GM18502 (cell line): ENCODE data around the gene FGR.

ENCODE experiments used
- ATAC-seq: cut with Tn5 transposase; IDR thresholded peaks from one replicate; pipeline ENCODE4 v1.9.1; 2021; ENCODE audit warnings: mild to moderate bottlenecking; ENCODE audit not compliant: unreplicated experiment, poor library complexity

Gene FGR

DNA sequence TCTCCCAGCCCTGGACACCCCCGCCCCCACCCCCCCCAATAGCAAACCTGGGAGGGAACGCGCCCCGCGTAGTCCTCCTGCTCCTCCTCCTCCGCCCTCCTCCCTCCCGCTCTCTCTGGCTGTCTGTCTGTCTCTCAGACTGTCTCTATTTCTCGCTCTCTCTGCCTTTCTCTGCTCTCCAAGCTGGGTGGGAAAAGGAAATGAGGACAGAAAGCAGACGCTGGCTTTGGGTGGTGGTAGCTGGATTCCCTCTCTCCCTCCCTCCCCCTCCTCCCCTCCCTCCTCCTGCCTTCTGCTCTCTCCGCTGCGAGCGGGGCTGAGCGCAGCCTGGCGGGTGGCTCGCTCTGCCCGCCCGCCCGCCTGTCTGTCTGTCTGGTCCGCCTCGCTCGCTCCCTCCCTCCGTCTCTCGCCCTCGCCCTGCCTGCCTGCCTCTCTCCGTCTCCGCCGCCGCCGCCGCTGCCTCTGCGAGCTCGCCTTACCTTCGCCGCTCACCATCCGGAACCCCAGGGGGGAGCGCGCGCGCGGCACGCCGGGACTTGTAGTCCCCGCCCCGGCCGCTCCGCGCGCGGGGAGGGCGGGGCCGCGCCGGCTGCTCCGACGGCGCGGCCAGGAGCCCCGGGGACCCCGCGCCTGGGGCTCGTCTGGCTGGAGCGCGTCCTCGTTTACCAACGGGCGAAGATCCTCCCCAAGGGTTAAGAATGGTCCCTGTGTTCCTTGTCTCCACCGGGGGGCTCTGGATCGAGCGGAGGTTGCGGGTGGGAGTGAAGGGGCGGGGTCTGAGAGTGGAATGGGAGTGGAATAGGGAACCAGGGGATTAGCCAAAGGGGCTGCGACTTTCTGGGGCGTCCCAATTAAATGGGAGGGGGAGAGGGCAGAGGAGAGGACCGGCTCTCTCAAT is 31.1 kb downstream of the FGR start, which contains the start of gene AHDC1:
Gene AHDC1 (minus strand): TSS at position 464 of the 898 bp plus-strand sequence. CDS start 52,029 bp downstream, outside the sequence.
- ATAC-seq, result peak; percentile 63

DNA sequence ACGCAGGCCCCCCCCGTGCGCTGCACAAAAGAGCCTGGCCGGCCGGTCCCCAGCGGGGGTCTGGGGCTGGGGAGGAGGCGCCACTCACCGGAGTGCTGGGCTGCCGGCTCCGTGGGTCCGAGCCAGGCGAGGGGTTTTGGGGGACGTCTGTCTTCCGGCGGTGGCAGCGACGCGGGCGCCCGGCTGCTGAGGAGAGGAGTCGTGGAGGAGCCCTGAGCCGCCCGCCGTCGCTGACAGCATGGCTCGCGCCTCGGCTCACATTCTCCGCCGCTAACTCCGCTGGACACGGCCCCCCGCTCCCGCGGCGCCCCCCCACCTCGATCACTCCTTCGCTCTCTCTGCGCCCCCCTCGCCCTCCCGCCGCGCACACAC is 31.7 kb downstream of the FGR start:
- no peak for ATAC-seq

GRCh38 chr1:27602462-27603308 is 32.3 kb downstream of the FGR start:
- ATAC-seq, result no peak

DNA sequence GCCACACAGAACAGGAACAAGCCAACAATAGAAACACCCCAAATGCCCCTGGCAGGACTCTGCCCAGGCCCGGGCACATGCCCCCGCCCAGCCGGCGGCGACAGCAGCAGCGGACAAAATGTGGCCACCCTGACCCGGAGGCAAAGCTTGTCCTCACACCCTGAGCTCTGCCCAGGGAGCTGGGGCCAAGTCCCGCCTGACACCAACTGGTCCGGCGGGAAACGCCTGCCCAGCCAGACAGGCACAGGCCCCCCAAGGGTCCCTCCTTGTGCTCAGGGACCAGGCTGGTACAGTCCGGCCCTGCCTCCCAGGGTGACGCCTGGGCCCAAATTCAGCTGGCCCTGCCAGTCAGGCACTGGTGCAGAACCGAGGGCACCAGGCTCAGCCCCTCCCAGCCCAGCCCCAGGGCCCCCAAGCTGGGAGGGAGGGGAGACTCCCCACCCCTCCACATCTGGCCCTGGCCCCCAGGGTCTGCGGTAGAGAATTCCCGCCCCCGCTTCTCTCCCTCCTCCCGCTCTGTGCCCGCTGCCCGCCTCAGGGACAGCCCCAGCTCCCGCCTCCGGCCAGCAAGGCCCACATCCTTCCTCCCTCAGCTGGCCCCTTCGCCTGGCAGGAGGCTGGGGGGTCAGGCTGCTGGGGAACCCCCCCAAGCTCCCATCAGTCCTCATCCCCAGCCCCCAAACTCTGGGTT is 33.1 kb downstream of the FGR start:
- ATAC-seq, result no peak

DNA sequence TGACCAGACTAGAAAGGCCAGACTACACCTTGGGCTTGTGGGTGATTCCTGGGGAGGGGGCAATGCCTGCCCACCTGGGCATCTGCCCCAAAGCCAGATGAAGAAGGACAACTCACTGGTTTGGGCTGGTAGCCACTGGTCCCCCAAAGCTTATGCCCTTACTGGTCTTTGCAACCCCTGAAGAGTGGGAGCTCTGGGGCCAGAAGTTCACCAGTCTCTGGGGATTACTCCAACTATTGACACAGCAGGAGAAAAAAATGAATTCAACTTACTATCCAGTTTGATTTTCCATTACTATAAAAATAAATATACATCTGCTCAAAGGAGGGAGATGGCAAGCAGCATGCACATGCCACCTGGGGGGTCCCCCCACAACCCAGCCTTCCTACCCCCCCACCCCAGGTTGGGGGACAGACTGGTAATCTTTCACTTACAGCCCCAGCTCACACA is 33.6 kb downstream of the FGR start:
- no peak for ATAC-seq

DNA sequence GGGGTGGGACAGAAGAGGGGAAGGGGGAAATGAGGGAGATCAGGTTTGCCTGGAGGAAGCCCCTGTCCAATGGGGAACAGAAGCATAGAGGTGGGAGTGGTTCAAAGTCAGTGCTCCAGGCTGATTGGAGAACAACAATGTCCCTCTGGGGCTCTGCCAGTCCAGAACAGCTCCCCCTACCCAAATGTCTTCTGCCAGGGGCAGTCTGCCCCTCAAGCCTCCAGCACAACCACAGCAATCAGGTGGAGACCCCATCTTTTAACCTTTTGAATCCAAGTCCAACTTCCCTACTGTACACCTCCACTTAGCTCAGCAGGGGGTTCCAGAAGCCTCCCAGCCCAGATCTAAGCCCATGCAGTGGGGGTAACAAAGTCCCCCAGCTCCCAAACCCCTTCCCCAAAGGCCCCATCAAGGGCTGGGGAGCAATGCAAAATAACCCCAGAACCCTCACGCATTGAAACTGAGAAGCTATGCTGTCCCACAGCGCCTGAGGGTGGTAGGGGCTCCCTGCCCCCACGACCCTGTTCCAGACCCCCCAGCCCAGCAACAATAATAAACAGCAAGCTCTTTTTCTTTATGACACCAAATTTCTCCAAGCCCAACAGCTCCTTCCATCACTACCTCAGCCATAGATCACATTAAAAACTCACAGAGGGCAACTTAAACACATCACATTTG is 34.3 kb downstream of the FGR start:
- no peak for ATAC-seq

- no peak for ATAC-seq
Observed at GRCh38 chr1:27599605-27600497, 35.1 kb downstream of the FGR start.

DNA sequence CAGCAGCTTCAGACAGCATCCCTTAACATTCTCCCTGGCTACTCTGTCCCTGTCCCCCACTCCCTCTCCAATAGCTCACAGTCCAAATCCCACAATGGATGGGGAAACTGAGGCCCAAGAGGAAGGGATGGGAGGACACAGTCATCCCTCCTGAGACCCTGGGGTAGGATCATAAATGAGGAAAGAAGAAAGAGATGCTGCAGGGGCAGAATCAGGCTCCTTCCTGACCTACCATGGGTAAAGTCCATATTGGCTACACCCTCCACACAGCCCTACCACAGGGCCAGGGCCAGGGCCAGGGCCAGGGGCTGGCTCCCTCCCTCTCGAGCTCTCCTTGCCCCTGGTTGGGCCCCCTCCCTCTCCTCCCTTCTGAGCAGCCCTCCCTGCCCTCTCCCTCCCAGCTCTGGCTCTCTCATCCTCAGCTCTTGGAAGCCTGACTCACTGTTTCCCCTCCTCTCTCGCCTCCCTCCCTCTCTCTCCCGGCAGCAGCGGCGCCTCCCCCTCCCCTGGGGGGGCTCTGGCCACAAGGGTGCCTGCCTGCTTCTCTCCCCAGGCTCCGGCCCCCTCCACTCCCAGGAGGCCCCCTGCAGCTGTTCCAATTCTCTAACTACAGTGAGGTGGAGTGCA is 36.0 kb downstream of the FGR start:
- ATAC-seq, result no peak

- ATAC-seq, result no peak
Observed at GRCh38 chr1:27598295-27598687, 36.7 kb downstream of the FGR start.

- no peak for ATAC-seq
Observed at GRCh38 chr1:27597516-27598294, 37.3 kb downstream of the FGR start.

DNA sequence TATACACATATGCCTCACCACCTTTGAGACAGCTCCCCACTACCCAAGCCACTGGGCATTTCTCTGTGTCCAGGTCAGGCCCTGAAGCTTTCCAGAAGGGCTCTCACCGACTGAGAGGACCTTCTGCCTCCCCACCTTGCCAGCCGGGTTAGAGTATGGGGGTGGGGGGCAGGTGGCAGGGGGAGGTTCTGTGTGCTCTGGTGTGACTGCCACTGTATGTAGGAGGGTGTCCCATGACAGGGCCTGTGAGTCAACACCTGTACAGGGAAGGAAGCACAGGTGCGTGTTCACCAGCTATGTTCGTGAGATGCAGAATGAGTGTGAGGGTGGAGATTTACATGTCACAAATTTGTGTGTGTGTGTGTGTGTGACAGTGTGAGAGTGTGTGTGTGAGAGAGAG is 38.0 kb downstream of the FGR start:
- no peak for ATAC-seq

GRCh38 chr1:27596261-27596660 is 38.7 kb downstream of the FGR start:
- ATAC-seq, result no peak

- ATAC-seq, result no peak
Observed at GRCh38 chr1:27595597-27595996, 39.4 kb downstream of the FGR start.

DNA sequence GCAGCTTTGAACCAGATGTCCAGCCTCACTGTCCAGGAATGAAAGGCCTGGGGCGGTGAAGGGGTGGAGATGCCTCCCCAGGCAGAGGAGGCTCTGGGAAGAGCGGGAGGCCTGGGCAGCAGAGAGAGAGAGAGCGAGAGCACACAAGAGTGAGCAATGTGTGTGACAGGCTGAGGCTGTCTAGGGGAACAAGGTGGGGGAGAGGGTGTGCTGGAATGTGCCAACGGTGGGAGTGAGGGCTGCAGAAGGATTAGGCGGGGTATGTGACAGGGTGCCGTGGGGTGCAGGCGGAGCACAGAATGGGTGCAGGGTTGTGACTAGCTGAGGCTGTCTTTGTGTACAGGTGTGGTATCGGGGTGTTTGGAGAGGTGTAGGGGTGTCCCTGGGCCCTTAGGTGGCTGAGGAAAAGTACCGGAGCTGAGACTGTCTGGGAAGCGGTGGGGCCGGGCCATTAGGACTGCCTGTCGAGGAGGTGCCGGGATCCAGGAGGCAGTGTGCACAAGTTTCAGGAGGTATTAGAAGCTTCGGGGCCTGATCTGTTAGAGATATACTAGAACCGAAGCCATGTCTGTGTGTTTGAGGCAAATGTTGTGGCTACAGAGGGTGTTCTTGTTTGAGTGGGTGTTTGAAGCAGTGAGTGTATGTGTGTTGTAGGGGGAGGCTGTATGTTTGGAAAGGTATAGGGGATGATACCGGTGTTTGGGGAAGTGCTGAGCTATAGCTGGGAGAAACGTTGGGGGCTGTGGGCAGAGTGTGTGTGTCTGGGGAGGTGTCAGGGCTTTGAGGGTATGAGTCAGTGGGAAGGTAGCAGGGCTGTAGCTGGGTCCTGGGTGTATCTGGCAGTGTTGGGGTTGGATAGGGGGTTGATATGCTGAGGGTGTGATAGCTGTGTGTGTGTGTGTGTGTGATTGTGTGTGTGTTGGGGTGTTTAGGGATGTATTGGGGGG is 40.1 kb downstream of the FGR start:
- ATAC-seq, result no peak

DNA sequence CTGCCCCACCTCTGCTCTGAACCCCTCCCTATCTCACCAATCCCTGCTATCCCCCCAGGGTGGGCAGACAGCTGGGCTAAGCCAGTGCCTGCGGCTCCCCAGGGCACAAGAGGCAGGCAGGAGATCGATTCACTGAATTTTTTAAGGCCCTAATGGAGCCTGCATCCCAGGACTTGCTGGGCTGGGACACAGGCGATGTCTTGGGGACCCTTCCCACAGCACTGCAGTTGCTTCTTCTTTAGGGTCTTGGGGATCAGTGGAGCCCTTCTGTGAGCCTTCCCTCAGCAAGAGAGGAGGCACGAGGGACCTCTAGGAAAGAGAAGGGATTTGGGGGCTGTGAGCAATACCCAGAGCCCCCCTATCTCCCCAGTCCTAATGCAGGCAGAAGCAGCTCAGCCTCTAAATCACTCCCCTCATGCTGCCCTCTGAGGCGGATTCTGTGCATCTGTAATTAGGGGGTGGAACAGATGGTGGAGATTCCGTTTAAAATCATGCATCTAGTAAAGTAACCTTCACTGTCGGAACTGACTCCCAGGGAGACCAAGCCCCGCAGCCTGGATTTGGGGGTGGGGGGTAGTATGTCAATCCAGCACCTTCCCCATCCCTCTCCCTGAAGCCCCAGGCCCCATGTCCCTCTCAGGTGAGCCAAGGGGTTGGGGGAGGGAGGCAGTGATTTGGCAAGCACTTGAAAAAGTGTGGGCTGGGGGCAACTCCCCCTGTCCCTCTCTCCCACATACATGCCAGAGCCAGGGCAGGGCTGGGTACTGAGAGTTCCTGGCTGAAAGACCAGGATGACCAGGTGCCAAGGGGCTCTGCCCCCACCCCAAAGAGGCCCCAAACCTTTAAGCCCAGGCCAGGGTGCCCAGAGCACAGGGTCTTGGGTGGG is 41.1 kb downstream of the FGR start:
- no peak for ATAC-seq
